CD14-positive monocyte (primary cell): ENCODE data around the gene PTPRO. TPM values are rescaled to one million over a fixed set of nuclear protein-coding genes. Genes with fewer than 3 reads are reported as not detected.

ENCODE experiments used
- DNase-seq, 3 donors: peaks; one replicate each; pipeline ENCODE4 v3.0.0-alpha.2; 2011 to 2022
- H2AFZ ChIP-seq: 2 replicates; pipeline ENCODE4 v1.6.0; 2012; ENCODE audit warnings: mild to moderate bottlenecking, low read depth, low read length, inconsistent platforms; ENCODE audit not compliant: insufficient read depth, poor library complexity, severe bottlenecking
- H3K27ac ChIP-seq, 2 donors: 1 replicate in 1 of 2; 2 replicates in 1 of 2; pipeline ENCODE4 v1.5.1; 2012 to 2013; ENCODE audit warnings: low read length in 2 of 2, control low read depth in 1 of 2, inconsistent platforms in 1 of 2, low read depth in 1 of 2, mild to moderate bottlenecking in 1 of 2
- H3K27me3 ChIP-seq, 2 donors: one replicate each; pipeline versions ENCODE4 v1.6.0 to v1.6.1; 2011 to 2013; ENCODE audit warnings: low read length in 2 of 2; ENCODE audit not compliant: control insufficient read depth in 2 of 2, insufficient read depth in 2 of 2
- H3K36me3 ChIP-seq, 2 donors: replicated peaks in 1 of 2; 1 replicate in 1 of 2; 2 replicates in 1 of 2; pipeline versions ENCODE4 v1.5.1 to v1.6.1; 2012 to 2013; ENCODE audit warnings: low read length in 2 of 2, control low read depth in 1 of 2, inconsistent platforms in 1 of 2, mild to moderate bottlenecking in 1 of 2; ENCODE audit not compliant: insufficient read depth in 2 of 2, control insufficient read depth in 1 of 2
- H3K4me1 ChIP-seq, 2 donors: 1 replicate in 1 of 2; 2 replicates in 1 of 2; pipeline versions ENCODE4 v1.5.1 to v1.6.1; 2012 to 2013; ENCODE audit warnings: low read length in 2 of 2, control low read depth in 1 of 2, inconsistent platforms in 1 of 2, mild to moderate bottlenecking in 1 of 2, moderate library complexity in 1 of 2; ENCODE audit not compliant: insufficient read depth in 2 of 2, control insufficient read depth in 1 of 2
- H3K4me2 ChIP-seq: replicated peaks from 2 replicates; pipeline ENCODE3; 2012; ENCODE audit warnings: low read length, moderate library complexity, mild to moderate bottlenecking; ENCODE audit not compliant: poor library complexity, severe bottlenecking; ENCODE audit errors: extremely low read depth
- H3K4me3 ChIP-seq, 3 experiments: fragments of 200-600 bp in 1 of 3; sonication (generic) in 1 of 3; replicated peaks in 1 of 3; 1 replicate in 2 of 3; 2 replicates in 1 of 3; pipeline ENCODE4 v1.5.1; 2011 to 2013; ENCODE audit warnings: low read length in 3 of 3, mild to moderate bottlenecking in 3 of 3, control low read depth in 2 of 3, low read depth in 2 of 3, inconsistent platforms in 1 of 3, moderate library complexity in 1 of 3
- H3K79me2 ChIP-seq: 2 replicates; pipeline ENCODE4 v1.6.0; 2012; ENCODE audit warnings: mild to moderate bottlenecking, control low read depth, inconsistent platforms, low read length, moderate library complexity; ENCODE audit not compliant: insufficient read depth
- H3K9ac ChIP-seq: 2 replicates; pipeline ENCODE4 v1.6.0; 2017; ENCODE audit warnings: low read length, mild to moderate bottlenecking; ENCODE audit not compliant: insufficient read depth, poor library complexity, severe bottlenecking
- H3K9me3 ChIP-seq, 2 donors: replicated peaks in 1 of 2; 1 replicate in 1 of 2; 2 replicates in 1 of 2; pipeline versions ENCODE4 v1.5.1 to v1.6.1; 2012 to 2013; ENCODE audit warnings: low read length in 2 of 2, control low read depth in 1 of 2; ENCODE audit not compliant: control insufficient read depth in 1 of 2, insufficient read depth in 1 of 2
- H4K20me1 ChIP-seq: 2 replicates; pipeline ENCODE4 v1.6.0; 2012; ENCODE audit warnings: mild to moderate bottlenecking, low read length, control low read depth, moderate library complexity; ENCODE audit not compliant: insufficient read depth
- H3K27ac Mint-ChIP-seq, 7 donors: one replicate each; pipeline ENCODE4 v1.8.0; 2020; ENCODE audit warnings: mild to moderate bottlenecking in 7 of 7, mixed read lengths in 7 of 7, moderate library complexity in 6 of 7, inconsistent platforms in 2 of 7
- H3K27me3 Mint-ChIP-seq, 3 donors: one replicate each; pipeline ENCODE4 v1.8.0; 2021 to 2022; ENCODE audit warnings: low read depth in 3 of 3, mild to moderate bottlenecking in 3 of 3, mixed read lengths in 3 of 3, moderate library complexity in 3 of 3, inconsistent platforms in 1 of 3
- H3K36me3 Mint-ChIP-seq, 2 donors: one replicate each; pipeline ENCODE4 v1.8.0; 2020; ENCODE audit warnings: mixed read lengths in 2 of 2, inconsistent platforms in 1 of 2, mild to moderate bottlenecking in 1 of 2
- H3K4me1 Mint-ChIP-seq: one replicate; pipeline ENCODE4 v1.8.0; 2020; ENCODE audit warnings: mild to moderate bottlenecking, mixed read lengths
- H3K4me3 Mint-ChIP-seq, 2 donors: one replicate each; pipeline ENCODE4 v1.8.0; 2020; ENCODE audit warnings: mild to moderate bottlenecking in 2 of 2, mixed read lengths in 2 of 2, moderate library complexity in 1 of 2
- H3K9me3 Mint-ChIP-seq, 7 donors: one replicate each; pipeline ENCODE4 v1.8.0; 2020 to 2022; ENCODE audit warnings: mixed read lengths in 7 of 7, mild to moderate bottlenecking in 6 of 7, moderate library complexity in 6 of 7, inconsistent platforms in 2 of 7
- WGBS: methylation state at CpG from one replicate; pipeline ENCODE4 v1.1.5; 2013; ENCODE audit warnings: missing lambda C conversion rate; ENCODE audit not compliant: insufficient coverage; 5-methylcytosine and 5-hydroxymethylcytosine counted together
- intact Hi-C, 2 donors: fragments of 100-400 bp; cut with micrococcal nuclease; formaldehyde crosslinking; loops; one replicate each; pipeline versions ENCODE4 v1.15.0 to v1.15.1; 2023
- polyA plus RNA-seq, 3 donors: library from polyadenylated mRNA; depleted of rRNA in 1 of 3; unstranded in 2 of 3; stranded (reverse) in 1 of 3; fragments of 300-500 nt in 2 of 3; fragments of >200 nt in 1 of 3; fragmentation: Illumina TruSeq in 2 of 3; gene quantifications; 1 replicate in 2 of 3; 2 replicates in 1 of 3; pipeline ENCODE4 v1.2.3, GENCODE V29; 2012 to 2021
- TF ChIP-seq, protein P1 (sequence below): fragments of 200-600 bp; IDR thresholded peaks from one replicate; pipeline ENCODE4 v1.8.0; 2022; ENCODE audit warnings: antibody characterized with exemption, mild to moderate bottlenecking

The PTPRO gene
- polyA plus RNA-seq, 3 donors = 3.1 to 12.0 (median 4.7) TPM

DNA sequence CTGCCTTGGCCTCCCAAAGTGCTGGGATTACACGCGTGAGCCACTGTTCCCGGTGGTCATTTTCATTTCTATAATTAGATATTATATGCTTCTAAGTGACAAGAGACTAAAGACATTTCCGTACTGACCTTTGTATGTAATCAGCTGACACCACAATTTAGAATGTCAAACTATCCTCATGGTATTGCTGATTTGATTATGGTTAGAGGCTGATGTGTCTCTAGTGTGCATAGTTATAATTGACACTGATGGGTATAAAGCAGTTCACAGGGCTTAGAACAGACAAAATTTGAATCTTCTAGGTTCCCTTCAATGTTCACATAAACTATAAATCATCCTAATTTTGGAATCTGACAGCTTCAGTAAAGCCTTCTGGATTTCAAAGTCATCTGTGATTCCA lies 192.7 kb downstream of the PTPRO start:
- H3K9ac ChIP-seq = no peak overlapping the region
- TF ChIP-seq, protein P1, sequence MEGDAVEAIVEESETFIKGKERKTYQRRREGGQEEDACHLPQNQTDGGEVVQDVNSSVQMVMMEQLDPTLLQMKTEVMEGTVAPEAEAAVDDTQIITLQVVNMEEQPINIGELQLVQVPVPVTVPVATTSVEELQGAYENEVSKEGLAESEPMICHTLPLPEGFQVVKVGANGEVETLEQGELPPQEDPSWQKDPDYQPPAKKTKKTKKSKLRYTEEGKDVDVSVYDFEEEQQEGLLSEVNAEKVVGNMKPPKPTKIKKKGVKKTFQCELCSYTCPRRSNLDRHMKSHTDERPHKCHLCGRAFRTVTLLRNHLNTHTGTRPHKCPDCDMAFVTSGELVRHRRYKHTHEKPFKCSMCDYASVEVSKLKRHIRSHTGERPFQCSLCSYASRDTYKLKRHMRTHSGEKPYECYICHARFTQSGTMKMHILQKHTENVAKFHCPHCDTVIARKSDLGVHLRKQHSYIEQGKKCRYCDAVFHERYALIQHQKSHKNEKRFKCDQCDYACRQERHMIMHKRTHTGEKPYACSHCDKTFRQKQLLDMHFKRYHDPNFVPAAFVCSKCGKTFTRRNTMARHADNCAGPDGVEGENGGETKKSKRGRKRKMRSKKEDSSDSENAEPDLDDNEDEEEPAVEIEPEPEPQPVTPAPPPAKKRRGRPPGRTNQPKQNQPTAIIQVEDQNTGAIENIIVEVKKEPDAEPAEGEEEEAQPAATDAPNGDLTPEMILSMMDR = no peak
- Mint-ChIP-seq H3K27ac (no peak overlapping the region), H3K27me3 (peaks cover 6 to 23% (median 8%) of the 10 kb centered on the region in 3 donors), H3K4me1 (no peaks in the 10 kb centered on the region), H3K36me3 (no peaks in the 10 kb centered on the region), H3K9me3 (peaks cover 0 to 9% (median 5%) of the 10 kb centered on the region in 7 donors), H3K4me3 (no peak overlapping the region)
- H2AFZ ChIP-seq = no peak overlapping the region
- peaks cover 0 to 2% of the 10 kb centered on the region in 2 donors for H3K27me3 ChIP-seq
- DNase-seq = no peak
- no peaks in the 10 kb centered on the region for H3K36me3 ChIP-seq
- no peaks in the 10 kb centered on the region for H4K20me1 ChIP-seq
- no peaks in the 10 kb centered on the region for H3K9me3 ChIP-seq
- intact Hi-C loops = loop anchor here in 1 of 2 donors (10.0 kb wide), 1 partner anchor 240 kb away; no protein-coding TSS in a partner anchor
- H3K4me2 ChIP-seq = no peak overlapping the region
- H3K4me1 ChIP-seq = no peaks in the 10 kb centered on the region
- no peaks in the 10 kb centered on the region for H3K79me2 ChIP-seq
- no peak overlapping the region for H3K4me3 ChIP-seq
- no CpG with 5 or more reads among the region's 4 CpGs for WGBS
- H3K27ac ChIP-seq = no peak overlapping the region

DNA sequence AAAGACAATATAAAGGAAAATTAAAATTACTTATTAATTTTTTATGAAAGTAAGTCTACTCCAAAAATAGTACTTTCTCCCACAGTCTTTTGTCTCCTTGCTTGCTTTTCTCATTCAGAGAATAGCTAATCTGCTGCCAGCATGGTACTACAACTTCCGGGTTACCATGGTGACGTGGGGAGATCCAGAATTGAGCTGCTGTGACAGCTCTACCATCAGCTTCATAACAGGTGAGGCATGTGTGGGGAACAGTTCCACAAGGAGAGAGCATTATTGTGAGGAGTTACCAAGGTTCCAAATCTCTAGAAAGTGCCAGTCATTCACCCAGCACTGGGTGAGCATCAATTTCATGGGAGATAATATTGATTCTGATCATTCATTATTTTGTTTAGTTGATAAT lies 197.8 kb downstream of the PTPRO start:
- H3K27ac ChIP-seq = no peak overlapping the region
- H4K20me1 ChIP-seq = no peaks in the 10 kb centered on the region
- no peaks in the 10 kb centered on the region for H3K36me3 Mint-ChIP-seq
- H3K9ac ChIP-seq = no peak overlapping the region
- no peaks in the 10 kb centered on the region for H3K79me2 ChIP-seq
- no peak overlapping the region for H3K4me2 ChIP-seq
- peaks cover 0 to 9% (median 5%) of the 10 kb centered on the region in 7 donors for H3K9me3 Mint-ChIP-seq
- peaks cover 4 to 5% of the 10 kb centered on the region in 2 donors for H3K27me3 ChIP-seq
- intact Hi-C loops = no loop called here
- H3K27me3 Mint-ChIP-seq = peaks cover 2 to 19% (median 12%) of the 10 kb centered on the region in 3 donors
- no peak overlapping the region for H3K27ac Mint-ChIP-seq
- no peak overlapping the region for H2AFZ ChIP-seq
- H3K4me1 Mint-ChIP-seq = peaks cover 3% of the 10 kb centered on the region
- H3K36me3 ChIP-seq = no peaks in the 10 kb centered on the region
- no CpG with 5 or more reads among the region's 2 CpGs for WGBS
- peaks cover 0 to 8% of the 10 kb centered on the region in 2 donors for H3K4me1 ChIP-seq
- no peak overlapping the region for H3K4me3 Mint-ChIP-seq
- TF ChIP-seq, protein P1 = no peak
- no peak overlapping the region for H3K4me3 ChIP-seq
- H3K9me3 ChIP-seq = no peaks in the 10 kb centered on the region
- DNase-seq = no peak
